ENCODE data around the gene YPEL3.

DNA sequence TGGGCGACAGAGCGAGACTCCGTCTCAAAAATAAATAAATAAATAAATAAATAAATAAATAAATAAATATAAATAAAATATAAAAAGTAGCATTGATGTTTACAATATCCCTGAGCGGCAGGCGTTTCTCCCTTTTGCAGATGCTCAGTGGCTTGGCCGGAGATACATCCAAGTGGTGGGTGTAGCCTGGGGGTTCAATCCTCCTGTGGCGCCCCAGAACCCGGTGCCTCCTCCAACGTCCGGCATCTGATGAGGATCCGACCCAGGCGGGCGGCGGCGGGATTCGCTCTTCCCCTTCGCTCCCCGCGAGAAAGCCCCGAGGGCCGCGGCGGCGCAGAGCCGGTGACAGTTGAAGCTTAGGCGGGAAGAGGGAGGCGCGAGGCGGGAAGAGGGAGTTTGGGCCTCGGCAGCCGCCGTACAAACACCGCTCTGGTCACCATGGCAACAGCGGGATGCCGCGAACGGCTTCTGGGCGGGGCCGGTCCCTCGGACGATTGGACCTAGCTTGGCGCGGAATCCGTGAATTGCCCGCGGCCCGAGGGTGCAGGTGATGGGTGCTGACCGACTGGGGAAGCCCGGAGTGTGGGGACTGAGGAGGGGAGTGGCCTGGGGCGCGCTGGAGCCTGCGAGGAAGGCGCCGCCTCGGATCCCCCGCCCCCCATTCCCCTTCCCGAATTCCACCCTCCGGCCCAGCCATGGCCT is 43.2 kb downstream of the YPEL3 start:
- TF ChIP-seq CTBP1 (IDR thresholded peaks at IDR 0.05; ENCODE audit: borderline replicate concordance) (peak; percentile 44; the same call in 1 of the 2 replicates), BHLHE40 (IDR thresholded peaks at IDR 0.05; ENCODE audit: borderline replicate concordance) (no peak), NFRKB (IDR thresholded peaks at IDR 0.05) (no peak), FOXA1 (IDR thresholded peaks at IDR 0.05) (no peak), TARDBP (IDR thresholded peaks at IDR 0.05) (no peak), FOXK2 (IDR thresholded peaks at IDR 0.05) (no peak), FOXM1 (IDR thresholded peaks at IDR 0.05; ENCODE audit: borderline replicate concordance) (no peak; the same call in 1 of the 2 replicates), ELF4 (IDR thresholded peaks at IDR 0.05) (no peak), L3MBTL2 (conservative IDR thresholded peaks at IDR 0.05) (peak; percentile 100), HDGF (IDR thresholded peaks at IDR 0.05; ENCODE audit: borderline replicate concordance) (no peak), SP1 (IDR thresholded peaks at IDR 0.05) (no peak)
- TF ChIP-seq, protein P1, sequence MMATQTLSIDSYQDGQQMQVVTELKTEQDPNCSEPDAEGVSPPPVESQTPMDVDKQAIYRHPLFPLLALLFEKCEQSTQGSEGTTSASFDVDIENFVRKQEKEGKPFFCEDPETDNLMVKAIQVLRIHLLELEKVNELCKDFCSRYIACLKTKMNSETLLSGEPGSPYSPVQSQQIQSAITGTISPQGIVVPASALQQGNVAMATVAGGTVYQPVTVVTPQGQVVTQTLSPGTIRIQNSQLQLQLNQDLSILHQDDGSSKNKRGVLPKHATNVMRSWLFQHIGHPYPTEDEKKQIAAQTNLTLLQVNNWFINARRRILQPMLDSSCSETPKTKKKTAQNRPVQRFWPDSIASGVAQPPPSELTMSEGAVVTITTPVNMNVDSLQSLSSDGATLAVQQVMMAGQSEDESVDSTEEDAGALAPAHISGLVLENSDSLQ (IDR thresholded peaks at IDR 0.05) = peak; percentile 85

Data from HEK293T (cell line).